GM12892 (cell line): ENCODE measurements around the gene HTR1D.
"Not testable (repeated sequence)": the region's sequence is repeated elsewhere in the genome, so short reads cannot be mapped to it uniquely, and the experiment has no call there.

ENCODE experiments used
- DNase-seq: peaks from one replicate; pipeline ENCODE4 v3.0.0; 2011; ENCODE audit not compliant: insufficient read length
- FAIRE-seq: peaks from 2 replicates; lab custom pipeline; 2011; peaks lifted over from hg19 to GRCh38; lab: Jason Lieb, UNC
- POLR2A ChIP-seq: IDR thresholded peaks from 2 replicates; pipeline ENCODE4 v1.6.1; 2011; ENCODE audit warnings: low read depth, low read length, control low read depth
- POLR2AphosphoS5 ChIP-seq: IDR thresholded peaks from 2 replicates; pipeline ENCODE4 v1.6.1; 2011; ENCODE audit warnings: low read depth, low read length, control low read depth
- TAF1 ChIP-seq: IDR thresholded peaks from 2 replicates; pipeline ENCODE4 v1.6.1; 2011; ENCODE audit warnings: low read depth, mild to moderate bottlenecking, control low read depth, low read length, borderline replicate concordance

Gene HTR1D

DNA sequence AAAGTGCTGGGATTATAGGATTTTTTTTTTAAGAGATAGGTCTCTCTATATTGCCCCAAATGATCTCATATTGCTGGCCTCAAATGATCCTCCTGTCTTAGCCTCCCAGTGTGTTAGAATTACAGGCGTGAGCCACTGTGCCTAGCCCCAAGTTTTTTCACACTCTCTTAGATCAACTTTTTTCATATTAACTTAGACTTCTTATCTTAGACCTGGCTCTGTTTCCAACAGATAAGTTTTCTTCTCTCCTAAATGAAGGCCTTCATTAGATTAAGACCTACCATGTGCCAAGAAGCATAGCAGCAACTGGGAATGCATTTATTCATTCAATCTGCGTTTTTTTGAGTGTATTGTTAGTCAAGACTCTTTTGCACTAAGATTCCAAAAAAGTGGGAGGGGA, 20.2 kb upstream of the HTR1D start:
- FAIRE-seq (no peak), DNase-seq (no peak)
- TF ChIP-seq TAF1 (no peak), POLR2A (no peak), POLR2AphosphoS5 (no peak)

DNA sequence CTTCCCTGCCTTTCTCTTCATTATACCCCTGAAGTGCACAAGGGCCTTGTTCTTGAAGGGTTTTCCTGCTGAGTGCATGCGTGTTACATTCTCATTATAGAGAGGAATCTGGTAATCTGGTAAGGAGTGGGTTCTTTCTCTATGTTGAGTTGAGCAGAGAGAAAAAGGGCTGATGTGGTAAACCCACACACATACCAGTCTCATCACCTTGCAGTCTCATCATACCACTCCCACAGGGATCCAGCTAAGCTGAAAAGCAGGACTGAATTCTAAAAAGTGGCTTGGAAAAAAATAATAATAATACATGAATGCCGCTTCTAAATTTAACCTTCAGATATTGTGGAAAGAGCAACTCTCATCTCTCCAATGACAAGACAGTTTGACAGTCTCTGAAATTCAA, 10.5 kb upstream of the HTR1D start:
- DNase-seq (no peak), FAIRE-seq (no peak)
- TF ChIP-seq POLR2AphosphoS5 (no peak), POLR2A (no peak), TAF1 (no peak)

DNA sequence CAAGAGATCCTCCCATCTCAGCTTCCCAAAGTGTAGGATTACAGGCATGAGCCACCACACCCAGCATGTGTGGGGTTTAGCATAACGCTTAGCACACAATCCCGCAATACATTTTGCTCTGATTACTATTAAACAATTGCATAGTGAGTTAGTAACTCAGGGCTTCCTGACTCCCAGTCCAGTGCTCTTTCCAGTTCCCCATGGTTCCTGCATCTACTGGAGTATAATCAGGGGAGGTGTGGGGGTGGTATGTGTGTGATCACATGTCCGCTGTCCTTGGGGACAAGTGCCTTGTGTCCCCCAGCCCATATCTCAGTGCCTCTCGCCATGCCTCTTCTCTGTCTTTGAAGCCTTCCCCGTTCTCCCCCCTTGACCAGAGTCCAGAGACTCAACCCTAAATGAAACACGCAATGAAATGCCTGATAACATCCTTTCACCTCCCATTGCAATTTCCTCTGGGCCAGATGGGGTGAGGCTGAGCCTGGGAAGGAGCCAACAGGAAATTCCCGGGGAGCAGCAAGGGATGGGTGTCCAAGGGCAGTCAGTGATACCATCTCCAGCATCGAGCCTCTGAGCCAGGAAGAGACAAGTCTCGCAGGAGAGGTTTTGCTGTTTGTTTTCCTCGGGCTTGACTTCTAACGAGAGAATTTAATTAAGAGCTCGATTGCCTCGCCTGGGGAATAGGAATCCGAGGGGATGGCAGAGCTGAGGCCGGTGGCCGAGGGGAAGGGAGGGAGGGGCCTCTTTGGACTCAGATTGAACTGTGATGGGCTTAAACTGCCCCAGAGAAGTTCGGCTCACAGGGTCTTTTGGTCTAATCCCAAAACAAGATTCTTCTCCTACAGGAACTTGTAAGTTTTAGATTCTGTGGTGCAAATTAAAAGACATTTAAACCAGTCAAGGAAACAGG, 7.7 kb upstream of the HTR1D start:
- TF ChIP-seq POLR2AphosphoS5 (no peak), POLR2A (no peak), TAF1 (no peak)
- FAIRE-seq (no peak), DNase-seq (no peak)

DNA sequence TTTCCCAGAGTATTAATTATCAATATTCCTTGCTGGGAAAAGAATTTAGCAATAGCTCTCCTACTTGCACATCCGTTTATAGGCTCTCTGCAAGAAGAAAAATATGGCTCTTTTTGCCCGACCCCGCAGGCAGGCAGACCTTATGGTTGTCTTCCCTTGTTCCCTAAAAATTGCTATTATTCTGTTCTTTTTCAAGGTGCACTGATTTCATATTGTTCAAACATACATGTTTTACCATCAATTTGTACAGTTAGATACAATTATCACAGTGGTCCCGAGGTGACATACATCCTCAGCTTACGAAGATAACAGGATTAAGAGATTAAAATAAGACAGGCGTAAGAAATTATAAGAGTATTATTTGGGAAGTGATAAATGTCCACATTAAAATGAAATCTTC, 6.7 kb upstream of the HTR1D start:
- FAIRE-seq, DNase-seq: not testable (repeated sequence)

DNA sequence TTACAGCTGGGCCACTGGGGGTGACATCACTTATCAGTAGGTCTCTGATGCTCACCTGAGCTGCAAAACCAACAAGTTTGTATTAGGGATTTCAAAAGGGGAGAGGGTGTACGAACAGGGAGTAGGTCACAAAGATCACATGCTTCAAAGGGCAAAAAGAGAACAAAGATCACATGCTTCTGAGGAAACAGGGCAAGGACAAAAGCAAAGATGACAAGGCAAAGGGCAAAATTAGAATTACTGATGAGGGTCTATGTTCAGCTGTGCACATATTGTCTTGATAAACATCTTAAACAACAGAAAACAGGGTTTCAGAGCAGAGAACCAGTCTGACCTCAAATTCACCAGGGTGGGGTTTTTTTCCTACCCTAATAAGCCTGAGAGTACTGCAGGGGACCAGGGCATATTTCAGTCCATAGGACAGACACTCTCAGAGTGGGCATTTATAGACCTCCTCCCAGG, 6.2 kb upstream of the HTR1D start:
- DNase-seq, FAIRE-seq: not testable (repeated sequence)

DNA sequence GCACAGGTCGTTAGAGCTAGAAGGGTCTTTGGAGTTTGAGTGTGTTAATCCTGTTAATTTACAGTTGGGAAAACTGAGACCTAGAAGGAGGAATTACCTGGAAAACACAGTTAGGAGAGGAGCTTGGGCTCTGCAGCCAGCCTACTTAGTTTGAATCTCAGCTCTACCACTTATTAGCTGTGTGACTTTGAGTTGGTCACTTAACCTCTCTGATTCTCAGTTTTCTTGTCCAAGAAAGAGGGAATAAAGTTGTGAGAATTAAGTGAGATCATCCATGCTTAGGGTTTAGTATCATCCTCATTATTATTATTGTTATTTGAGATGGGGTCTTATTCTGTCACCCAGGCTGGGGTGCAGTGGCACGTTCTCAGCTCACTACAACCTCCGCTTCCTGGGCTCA, 5.4 kb upstream of the HTR1D start:
- FAIRE-seq (no peak), DNase-seq (no peak)
- no peak for TF ChIP-seq POLR2A
- TF ChIP-seq POLR2AphosphoS5 = no peak
- no peak for TF ChIP-seq TAF1

DNA sequence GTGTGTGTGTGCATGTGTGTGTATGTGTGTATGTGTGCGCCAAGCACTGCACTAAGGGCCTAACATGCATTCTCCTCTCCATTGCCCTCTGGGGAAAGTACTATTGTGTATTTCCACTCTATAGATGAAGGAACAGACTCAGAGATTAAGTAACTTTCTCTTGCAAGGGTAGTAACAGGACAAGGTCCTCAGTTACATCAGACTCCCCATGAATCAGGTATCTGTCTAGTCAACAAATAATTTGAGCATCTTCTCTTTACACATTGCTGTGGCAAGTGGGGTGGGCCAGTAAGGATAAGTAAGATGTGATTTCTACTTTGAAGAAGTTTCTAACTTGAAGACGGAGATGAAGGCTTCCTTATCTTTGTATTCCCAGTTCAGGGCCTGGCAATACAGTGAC, 5.0 kb upstream of the HTR1D start:
- DNase-seq = no peak
- no peak for FAIRE-seq
- TF ChIP-seq TAF1 = no peak
- no peak for TF ChIP-seq POLR2AphosphoS5
- no peak for TF ChIP-seq POLR2A

DNA sequence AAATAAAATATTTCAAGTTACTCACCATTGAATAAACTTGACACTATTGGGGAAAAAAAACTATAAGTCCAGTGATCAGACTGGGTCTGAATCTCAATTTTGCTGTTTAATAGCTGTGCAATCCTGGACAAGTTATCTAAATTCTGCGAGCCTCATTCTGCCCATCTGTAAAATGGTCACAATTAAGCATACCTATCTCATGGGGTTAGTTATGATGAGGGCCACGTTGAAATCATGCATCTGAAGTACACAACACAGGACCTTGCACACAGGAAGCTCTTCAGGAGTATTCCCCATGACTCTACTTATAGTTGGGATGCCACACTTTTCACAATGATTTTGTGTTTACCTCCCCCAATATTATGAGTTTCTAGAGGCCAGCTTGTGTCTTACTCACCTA, 3.8 kb upstream of the HTR1D start:
- FAIRE-seq = no peak
- TF ChIP-seq TAF1 (no peak), POLR2AphosphoS5 (no peak), POLR2A (no peak)
- DNase-seq = no peak

DNA sequence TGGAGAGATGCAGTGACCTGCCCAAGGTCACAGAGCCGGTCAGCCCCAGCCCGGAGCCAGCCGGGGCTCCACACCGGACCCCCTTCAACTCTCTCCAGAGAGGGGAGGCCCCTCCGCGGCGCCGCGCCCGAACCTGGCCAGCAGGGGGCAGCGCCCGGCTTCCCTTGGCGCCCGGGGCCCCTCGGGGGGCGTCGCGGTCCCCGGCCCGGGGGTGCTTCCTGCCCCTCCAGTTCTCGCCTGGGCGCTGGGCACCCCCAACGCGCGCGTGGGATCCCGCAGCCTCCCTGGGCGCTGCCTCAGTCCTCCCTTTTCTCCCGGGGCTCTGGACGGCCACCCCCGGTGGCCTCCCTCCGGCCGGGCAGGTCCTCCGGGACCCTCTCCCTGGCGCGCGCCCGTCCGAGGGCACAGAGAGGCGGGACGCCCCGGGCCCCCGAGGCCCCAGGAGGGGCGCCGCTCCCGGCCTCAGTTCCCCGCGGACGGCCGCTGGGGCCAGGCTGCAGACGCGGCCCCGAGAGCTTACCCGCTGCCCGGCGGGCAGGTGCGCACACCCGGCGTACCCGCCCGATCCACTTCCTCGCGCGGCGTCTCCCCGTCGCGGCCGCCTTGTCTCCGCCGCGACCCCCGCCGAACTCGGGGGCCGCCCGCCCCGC, 406 bp downstream of the HTR1D start:
- FAIRE-seq (no peak), DNase-seq (peak; percentile 54)
- no peak for TF ChIP-seq POLR2A
- TF ChIP-seq POLR2AphosphoS5 = no peak
- TF ChIP-seq TAF1 = no peak

DNA sequence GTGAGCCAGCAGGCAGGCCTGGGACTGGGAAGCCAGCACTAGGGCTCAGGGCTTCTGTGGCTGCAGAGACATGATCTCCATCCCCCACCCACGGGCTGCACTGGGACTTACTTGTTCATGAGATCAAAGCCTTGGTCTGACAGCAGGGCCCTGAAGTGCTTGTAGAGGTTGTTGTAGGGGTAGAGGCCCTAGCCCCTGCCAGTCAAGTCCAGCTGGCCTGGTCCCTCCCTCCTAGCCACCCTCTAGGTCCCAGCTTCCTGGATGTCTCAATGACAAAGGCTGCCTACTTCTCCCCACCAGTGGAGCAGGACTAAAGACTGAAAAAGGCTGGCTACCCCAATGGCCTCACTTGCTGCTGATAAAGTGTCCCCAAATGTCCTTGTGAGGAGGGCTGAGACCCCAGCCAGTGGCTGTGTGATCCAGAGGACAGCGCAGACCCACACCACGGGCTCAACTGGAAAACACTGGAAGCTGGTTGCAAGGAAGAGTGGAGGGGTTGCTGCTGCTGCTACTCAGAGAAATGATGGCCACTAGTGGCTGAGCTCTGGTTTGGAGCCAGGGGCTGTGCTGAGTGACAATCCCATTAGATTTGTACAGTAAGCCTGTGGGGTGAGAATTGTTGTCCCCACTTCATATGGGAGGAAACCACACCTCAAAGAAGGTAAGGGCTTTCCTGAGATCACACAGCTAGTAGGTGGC, 1.4 kb downstream of the HTR1D start:
- DNase-seq (no peak), FAIRE-seq (no peak)
- no peak for TF ChIP-seq TAF1
- TF ChIP-seq POLR2A = no peak
- no peak for TF ChIP-seq POLR2AphosphoS5

DNA sequence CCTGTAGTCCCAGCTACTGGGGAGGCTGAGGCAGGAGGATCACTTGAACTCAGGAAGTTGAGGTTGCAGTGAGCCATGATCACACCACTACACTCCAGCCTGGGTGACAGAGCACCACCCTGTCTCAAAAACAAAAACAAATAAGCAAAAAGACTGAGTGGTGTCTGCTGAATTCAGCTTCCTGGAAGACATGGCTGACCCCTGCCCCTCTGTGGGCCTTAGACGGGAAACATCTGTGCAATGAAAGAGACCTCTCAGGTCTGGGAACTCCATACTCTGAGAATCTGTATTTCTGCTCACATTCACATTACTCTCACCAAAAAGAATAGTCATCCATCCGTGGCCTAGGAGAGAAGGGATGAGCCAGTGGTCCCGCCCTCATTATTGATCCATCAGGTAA, 2.0 kb downstream of the HTR1D start:
- no peak for TF ChIP-seq POLR2A
- TF ChIP-seq POLR2AphosphoS5 = no peak
- no peak for TF ChIP-seq TAF1
- no peak for FAIRE-seq
- no peak for DNase-seq

DNA sequence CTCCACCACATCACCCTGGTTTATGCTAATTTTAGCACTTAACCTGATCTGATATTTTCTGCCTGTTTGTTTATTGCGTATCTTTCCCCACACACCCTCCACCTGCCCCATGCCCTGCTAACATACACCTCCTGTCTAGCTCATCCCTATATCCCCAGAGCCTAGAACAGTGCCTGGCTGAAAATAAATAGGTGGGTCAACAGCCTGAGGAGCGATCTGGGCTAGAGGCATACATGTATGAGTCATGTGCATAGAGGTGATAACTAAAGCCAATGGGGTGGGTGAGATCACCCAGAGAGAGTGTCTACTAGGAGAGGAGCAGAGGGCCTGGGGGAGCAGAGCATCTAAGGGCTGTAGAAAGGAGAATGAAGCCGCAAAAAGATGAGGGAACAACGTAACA, 2.7 kb downstream of the HTR1D start:
- FAIRE-seq = no peak
- DNase-seq = no peak
- no peak for TF ChIP-seq POLR2A
- TF ChIP-seq TAF1 = no peak
- TF ChIP-seq POLR2AphosphoS5 = no peak
